NCI-H524 (cell line): ENCODE results near the gene SUGCT.
"Not testable (repeated sequence)": the region's sequence is repeated elsewhere in the genome, so short reads cannot be mapped to it uniquely, and the experiment has no call there.

Source experiments
- DNase-seq, 2 experiments: peaks; one replicate each; lab custom pipeline; 2025; lab: John Stamatoyannopoulos, UW

SUGCT gene

DNA sequence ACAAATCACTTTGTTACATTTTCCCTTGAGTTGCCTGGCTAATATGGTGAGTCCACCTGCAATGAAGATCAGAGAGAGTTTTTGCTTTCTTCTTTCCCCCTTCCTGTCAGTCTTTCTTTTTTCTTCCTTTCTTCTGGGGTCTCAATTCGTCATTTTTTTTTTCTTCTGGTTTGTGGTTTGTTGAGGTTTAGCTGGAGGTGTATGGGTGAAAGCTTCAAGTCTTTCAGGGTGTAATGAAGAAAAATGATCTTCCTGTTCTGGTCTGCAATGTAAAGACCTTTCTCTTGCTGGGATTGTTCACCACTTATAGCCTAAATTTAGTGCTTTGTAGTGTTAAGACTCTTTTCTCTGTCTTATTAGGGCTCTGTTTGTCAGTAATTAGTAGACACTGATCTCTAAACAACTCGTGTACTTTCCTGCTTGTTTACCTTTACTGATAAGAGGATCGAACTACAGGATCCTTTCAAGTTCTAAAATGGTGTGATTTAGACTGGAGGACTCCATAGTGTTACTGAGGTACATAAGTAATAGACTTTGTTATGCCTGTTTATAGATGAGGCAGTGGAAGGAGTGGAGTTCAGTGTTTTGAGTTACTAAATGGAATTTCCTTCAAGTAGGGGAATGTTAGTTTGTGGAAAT, 129.1 kb downstream of the SUGCT start:
- no peak for DNase-seq

DNA sequence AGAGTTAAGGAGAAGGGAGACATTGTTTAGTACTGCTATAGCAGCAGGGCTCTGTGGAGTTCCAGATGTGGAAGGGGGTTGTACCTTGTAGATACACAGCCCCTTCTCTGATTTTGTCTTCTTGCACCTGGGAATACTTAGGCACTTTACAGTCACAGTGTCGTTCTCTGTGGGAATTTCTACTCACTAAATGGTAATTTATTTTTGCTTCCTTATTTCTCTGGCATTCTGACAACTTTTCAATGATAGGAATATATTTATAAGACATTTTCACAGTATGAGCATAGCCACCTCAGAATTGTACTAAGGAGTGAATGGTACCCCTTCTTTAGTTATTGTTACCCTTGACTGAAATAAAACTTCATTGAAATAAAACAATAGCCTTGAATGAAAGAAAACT, 132.8 kb downstream of the SUGCT start:
- no peak for DNase-seq

DNA sequence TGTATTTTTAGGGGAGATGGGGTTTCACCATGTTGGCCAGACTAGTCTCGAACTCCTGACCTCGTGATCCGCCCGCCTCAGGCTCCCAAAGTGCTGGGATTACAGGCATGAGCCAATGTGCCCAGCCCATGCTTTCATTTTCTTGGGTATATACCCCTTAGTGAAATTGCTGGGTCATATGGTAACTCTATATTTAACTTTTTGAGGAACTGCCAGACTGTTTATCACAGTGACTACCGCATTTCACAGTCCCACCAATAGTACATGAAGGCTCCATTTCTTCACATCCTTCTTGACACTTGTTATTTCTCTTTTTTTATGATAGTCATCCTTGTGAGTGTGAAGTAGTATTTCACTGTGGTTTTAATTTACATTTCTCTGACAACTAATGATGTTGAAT, 134.0 kb downstream of the SUGCT start:
- DNase-seq = not testable (repeated sequence)

DNA sequence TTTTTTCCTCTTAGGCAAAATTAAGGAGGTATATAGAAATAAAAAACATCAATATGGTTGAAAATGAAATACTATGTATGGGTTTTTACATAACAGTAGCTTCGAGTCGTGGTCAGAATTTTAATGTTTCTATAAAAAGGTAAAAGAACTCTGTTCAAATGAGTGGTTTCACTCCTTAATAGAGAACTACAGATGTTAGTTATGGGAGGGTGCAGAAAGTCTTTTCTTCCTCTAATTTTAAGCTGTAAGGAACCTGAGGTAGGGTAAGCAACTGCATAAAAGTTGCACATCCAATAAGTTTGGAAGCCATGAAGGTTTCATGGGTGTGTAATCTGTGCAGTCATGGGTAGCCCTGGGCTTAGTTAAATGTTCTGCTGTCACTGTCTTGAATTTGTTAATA, 141.3 kb downstream of the SUGCT start:
- no peak for DNase-seq

DNA sequence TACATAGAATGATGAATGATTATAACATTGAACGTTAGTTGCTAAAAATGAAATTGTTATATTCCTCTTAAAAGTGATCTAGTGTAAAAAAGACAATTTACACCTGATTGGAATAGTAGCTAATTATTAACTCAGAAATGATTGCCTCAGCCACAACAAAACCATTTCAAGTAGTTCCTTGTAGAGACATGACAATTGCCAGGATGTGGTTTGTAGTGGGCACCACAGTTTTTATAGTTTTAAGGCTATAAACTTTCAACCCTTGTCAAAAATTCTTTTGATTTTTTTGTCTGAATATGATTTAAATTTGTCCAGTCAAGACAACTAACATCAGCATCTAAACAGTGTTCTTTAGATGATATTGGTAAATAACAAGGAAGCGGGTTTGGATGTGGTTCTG, 145.2 kb downstream of the SUGCT start:
- DNase-seq = no peak

DNA sequence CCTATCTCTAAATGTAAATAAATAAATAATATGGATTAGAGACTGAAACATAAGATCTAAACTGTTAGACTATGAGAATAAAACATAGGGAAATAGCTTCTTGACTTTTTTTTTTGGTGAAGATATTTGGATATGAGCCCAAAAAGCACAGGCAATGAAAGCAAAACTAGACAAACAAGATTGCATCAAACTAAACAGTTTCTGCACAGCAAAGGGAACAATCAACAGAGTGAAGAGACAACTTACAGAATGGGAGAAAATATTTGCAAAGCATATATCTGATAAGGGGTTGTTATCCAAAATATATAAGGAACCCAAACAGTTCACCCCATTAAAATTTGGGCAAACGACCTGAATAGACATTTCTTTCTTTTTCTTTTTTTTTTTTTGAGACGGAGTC, 148.1 kb downstream of the SUGCT start:
- DNase-seq = no peak

DNA sequence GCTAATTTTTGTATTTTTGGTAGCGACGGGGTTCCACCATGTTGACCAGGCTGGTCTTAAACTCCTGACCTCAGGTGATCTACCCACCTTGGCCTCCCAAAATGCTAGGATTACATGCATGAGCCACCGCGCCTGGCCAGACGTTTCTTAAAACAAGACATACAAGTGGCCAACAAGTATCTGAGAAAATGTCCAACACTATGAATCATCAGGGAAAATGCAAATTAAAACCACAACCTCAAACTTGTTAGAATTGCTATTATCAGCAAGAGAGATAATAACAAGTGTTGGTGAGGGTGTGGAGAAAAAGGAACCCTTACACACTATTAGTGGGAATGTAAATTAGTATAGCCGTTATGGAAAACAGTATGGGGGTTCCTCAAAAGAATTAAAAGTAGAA, 148.6 kb downstream of the SUGCT start:
- DNase-seq = no peak

DNA sequence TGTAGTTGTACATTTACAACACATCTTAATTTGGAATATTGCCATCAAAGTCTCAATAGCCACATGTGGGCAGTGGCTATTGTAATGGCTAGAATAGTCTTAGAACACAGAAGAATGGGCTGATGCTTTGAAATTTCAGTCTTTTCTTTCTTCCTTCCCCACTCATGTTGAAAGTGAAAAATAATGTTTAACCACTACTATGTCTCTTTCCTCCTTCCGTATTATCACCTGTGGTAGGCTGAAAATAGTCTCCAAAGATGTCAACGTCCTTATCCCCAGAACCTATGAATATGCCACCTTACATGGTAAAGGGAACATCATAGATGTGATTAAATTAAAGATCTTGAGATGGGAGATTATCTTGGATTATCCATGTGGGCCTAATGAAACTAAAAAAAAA, 154.0 kb downstream of the SUGCT start:
- no peak for DNase-seq

DNA sequence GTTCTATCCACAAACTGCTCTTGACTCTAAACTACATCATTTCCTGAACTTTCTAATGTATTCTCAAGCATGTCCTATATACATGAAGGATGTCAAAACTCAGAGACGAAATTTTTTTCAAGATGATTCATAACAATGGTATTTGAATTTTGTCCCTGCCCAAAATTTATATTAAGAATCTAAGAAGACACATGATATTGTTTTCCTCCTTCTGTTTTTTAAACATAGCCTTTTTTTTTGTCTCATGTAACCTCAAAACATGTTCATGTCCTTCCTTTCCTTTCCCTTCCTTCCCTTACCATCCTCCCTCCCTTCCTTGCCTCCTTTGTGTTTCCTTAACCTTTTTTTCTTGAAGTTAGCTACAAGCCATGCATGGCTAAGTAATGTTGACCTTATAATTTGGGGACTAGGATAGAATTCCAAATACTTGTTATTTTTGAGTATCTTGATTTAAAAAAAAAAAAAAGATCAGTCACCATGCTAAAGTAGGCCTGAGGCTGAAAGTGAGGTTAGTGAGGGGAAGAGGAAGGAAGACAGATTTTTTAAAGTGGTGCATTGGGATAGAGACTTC, 163.0 kb downstream of the SUGCT start:
- DNase-seq = no peak

DNA sequence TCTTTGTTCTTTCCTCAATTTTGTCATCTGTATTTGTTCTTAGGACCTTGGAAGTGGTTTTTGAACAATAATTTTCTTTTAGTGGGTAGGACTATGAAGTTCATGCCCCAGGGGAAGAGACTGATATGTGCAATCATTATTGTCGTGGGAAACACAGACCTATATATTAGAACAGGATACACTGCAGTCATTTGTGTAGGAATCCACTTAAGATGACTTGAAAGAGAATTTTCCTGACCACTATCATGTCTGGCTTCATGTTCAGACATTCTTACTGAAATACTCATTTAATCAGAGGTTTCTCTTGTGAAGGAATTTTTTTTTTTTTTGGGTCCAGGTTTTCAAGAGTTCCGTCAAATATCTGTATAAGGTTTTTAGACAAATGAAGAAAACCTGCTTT, 163.6 kb downstream of the SUGCT start:
- no peak for DNase-seq

DNA sequence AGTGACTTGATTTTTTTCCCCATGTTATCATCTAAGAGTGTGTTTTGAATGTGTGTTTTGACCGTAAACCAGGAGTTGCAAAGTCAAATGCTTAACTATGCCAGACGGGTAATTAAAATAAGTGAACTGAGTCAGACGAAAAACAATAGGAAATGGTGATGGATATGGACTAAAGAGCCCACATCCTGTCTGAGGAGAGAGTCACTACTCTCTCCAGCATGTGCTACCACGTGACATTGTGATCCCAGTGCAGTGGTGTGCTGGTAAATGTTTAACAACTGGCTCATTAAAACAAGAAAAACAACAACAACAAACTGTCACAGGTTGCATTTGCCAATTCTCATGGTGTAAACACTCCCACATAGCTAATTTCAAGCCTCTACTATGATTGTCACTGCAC, 164.3 kb downstream of the SUGCT start:
- DNase-seq = no peak

DNA sequence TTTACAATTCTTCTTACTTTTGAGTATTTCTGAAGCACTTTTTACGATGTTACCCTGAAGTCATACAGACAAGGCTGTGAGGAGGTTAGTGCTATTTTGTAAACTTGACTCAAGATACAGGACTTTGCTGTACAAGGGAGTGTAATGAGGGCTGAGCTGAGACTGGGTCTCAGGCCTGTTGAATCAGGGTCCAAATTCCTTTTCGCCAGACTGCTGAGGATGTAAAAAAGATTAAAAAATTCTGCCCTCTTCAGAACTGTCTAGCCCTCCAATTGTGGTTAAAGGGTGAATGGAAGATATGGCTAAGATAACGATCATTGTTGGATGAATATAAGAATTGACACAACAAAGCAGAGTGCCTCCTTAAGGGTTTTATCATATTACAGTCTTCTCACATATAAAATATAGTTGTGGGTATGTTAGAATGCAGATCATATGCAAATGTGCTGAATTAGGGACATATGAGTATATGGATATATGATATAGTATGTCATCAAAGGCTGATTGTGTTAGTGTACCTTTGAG, 165.4 kb downstream of the SUGCT start:
- DNase-seq = no peak

DNA sequence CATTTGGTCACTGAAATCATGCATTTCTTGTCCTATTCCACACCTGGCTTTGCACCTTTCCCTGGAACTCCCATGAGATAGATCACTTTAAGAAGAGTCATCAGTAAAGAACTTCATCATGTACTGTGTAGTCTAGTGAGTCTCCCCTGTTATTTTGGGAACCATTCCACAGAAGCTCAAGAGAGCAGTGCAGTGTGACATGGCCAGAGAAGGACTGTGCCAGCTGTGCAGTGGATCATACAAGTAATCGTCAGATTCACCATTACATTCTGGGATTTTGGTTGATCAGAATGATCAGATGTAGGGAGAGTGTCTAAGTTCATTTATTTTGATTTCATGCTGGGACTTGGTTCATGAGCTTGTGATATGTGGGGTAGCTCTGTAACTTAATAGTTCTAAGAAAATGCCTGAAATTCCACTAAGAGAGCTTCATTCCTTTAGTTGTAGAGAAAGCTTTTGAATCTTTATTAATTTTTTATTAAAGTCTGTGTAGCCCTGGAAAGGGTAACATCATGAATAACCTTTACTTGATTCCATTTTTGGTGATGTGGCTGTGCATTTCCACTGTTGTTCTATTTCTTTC, 166.8 kb downstream of the SUGCT start:
- DNase-seq = no peak

DNA sequence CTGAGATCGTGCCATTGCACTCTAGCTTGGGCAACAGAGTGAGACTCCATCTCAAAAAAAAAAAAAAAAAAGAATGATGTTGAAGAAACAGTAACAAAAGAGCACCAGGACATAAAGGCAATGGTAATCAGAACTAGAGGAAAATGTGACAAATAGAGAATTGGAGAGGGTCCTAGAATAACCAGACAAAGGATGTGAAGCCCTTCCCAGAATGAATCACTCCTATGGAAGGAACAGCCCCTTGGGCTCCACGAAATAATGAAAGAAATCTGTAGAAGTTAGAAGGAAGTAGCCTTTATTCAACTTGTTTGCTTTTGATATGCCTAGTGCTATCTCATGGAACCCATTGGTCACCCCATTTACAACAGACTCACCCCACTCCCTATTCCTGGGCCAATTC, 169.2 kb downstream of the SUGCT start:
- no peak for DNase-seq

DNA sequence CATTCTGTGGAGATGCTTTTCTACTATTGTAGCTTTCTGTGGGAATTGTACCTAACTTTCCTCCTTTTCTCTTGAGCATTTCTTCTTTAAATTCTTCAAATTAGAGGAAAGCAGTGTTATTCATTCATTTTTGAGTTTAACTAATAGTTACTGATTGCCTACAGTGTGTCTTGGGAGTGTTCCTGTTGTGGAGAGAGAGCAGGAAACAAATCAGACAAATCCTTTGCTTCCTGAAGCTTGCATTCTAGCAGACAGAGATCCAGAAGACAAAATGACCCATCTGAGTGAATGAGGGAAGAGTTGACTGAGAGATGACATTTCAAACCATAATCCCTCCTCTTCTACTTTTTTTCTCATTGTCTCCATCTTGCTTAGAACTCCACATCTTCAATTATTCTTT, 170.4 kb downstream of the SUGCT start:
- no peak for DNase-seq

DNA sequence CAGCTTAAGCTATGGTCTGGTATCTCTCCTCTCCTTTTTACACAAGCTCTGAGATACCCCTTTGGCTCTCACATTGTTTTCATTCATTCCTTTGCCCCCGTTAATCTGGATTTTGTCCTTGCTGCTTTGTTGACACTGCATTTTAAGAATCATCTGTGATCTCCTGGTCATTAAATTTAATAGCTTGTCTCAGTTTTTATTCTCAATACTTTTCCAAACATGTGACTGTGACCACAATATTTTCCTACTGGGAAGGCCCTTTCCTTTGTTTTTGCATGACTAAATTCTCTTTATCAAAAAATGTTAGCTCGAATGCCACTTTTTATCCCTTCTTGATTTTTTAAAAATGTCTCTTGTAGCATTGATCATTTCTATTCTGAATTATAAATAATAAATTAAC, 171.2 kb downstream of the SUGCT start:
- DNase-seq = no peak

DNA sequence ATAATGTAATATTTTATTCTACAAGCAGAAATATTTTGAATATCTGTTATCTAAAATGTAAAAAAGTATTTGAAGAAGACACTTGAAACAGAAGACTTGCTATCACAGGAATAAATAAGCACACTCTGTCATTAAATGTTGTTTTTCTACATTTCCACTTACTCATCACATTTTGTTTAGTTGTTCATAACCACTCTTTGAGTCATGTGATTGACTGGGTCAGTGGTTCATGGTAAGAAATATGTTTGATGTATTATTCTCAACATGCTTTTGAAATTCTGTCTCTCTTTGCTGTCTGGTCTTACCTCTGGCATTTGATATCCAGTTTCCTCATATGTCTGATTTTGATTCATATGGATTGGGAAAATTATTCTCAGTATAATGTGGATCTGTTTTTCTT, 171.8 kb downstream of the SUGCT start:
- DNase-seq = no peak

DNA sequence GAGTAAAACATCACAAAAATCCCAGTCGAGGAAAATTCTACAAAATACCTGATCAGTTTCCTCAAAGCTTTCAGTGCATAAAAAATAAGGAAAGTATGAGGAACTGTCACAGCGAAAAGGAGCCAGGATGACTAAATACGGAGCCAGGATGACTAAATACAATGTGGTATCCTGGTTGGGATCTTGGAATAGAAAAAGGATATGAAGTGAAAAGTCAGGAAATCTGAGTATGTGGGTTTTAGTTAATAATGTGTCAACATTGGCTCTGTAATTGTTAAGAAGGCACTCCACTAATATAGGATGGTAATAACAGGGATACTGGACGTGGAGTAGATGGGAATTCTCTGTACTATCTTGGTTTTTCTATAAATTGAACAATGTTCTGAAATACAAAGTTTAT, 175.5 kb downstream of the SUGCT start:
- DNase-seq = no peak

DNA sequence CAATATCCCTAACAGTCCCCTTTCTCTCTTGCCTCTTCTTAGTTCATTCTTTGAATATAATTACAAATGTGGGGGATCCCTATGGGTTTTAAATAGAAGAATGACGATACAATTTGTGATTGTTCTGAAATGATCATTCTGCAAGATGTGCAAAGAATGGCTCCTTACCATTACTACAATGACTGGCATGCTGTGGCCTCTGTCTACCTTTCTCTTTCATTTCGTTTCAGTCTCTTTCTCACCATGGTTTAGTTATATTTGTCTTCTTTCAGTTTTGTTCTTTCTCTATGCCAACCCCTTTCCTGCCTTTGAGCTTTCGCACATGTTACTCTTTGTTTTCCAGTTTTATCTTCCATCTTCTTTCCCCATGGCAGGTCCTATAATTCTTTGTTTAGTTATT, 176.5 kb downstream of the SUGCT start:
- DNase-seq = no peak

DNA sequence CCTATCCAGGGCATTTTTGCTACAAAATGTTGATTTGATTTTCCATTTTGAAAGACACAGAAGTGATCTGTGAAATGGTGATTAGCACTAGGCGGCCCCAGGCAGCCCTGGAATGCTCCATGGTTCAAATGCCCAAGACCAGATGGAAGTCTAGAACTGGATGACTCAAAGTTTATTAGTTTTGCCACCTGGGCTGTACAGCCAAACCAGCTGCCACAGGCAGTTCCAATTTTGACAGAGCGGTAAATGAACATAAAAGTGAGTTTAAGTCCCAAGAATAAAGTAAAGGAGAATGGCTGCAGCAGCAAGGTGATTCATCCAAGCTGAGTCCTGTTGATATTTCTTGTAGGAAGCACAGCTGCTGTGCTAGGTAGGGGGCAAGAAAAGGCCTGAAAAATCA, 180.5 kb downstream of the SUGCT start:
- peak; percentile 7 to 58 for DNase-seq

DNA sequence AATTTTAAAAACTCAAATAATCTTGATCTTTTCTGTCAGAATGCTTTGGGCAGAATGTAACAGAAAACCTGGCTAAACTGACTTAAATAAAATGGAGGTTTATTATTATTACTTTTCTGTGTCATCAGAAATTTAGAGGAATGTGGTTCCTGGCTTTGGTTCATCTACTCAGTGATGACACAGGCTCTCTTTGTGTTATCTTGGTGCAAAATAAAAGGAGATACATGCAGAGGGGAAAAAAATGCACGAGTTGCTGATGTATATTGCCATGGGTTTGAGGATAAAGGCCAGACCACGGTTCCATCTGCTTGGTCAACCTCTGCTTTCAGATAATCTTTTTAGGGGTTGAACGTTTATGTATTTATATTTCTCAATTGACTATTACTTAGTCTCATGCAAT, 181.4 kb downstream of the SUGCT start:
- no peak for DNase-seq

DNA sequence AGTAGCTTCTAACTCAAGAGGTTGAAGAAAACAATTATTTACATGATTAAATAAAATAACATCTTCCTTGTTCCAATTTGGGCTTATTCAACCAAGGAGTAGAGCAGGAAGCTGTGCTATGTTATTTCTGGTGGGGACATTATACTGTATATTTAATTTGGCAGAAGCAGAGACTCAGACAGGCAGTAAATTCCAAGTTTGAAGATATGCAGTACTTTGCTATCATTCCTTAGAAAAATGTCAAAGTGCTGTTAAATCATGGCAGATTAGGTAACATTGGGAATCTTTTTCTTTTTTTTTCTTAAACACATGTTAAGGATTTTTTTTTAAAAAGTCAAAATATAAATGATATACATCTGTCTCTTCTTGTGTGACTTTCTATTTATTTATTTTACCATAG, 190.1 kb downstream of the SUGCT start:
- no peak for DNase-seq

DNA sequence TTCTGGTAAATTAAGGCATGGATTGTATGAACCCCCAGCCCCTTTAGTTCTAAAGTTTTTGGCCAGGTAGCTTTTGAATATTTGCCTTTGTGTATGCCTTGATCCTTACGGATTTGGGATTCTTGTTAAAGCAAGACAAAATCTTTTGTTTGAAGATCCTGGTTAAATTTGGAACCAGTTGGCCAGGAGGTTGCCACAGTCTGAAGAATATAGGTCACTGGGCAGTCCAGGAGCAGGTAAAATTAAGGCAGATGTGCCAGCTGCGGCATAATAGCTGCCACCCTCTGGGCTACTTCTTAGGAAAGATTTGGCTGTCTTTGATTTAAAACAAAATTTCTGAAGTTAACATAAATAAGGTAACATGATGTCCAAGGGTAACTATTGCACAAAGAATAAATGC, 192.3 kb downstream of the SUGCT start:
- no peak for DNase-seq

DNA sequence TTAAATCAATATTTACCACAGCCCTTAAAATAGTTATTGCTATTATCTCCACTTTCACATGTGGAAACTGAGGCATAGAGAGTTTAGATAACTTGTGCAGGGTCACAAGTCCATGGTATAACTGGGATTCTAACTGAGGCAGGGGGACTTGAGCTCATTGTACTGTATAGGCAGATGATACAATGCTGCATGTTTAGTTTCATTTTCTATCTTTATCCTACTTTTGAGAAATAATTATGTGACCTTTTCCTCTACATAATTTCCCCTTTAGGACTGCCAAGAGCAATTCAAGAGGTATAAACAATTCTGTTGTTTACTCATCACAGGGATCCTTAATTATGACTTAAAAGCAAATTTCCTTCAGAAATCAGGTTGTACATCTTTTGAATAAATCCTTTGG, 193.1 kb downstream of the SUGCT start:
- no peak for DNase-seq
